ENCODE measurements around the gene MYADM.

DNA sequence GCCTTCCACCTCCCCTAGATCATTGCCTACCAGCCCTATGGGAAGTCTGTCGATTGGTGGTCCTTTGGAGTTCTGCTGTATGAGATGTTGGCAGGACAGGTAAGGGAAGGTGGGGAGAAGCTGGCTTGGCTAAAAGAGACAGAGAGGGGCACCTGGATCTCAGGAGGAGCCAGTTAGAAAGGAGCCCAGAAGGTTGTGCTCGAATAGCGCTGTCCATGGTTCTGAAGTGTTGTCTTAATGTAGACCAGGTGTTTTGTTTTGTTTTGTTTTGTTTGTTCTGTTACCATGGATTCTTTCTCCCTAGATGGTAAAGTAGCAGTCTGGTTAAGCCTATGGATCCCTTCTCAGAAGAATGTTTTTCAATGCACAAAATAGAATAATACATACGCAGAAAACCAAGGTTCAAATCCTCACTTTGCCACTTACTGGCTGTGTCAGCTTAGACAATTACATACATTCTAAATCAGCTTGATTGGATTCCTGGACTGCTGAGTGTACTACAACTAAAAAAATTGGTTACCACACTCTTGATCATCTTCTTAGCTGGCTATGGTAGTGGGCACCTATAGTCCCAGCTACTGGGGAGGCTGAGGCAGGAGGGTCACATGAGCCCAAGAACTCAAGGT lies 35.5 kb downstream of the MYADM start:
- TF ChIP-seq SUZ12 (IDR thresholded peaks at IDR 0.05; ENCODE audit: extremely low read depth, insufficient read depth, insufficient read length) (no peak), YY1 (IDR thresholded peaks at IDR 0.05; ENCODE audit: insufficient read depth, insufficient read length) (no peak)

Data from NT2/D1 (cell line).